Activated CD8-positive, alpha-beta T cell treated with anti-CD3 and anti-CD28 coated beads, Interleukin-2, amount 10 ng/mL, durations not matched to agents 7 days and 5 days (primary cell): ENCODE data around the gene ANKRD61. TPM values are rescaled to one million over a fixed set of nuclear protein-coding genes. Genes with fewer than 3 reads are reported as not detected.

Experiments used
- ATAC-seq: fragments of 150-1000 bp; cut with Tn5 transposase; one replicate; pipeline ENCODE4 v1.10.0; 2021; ENCODE audit warnings: moderate library complexity
- CTCF ChIA-PET: fragments of 350-600 bp; sonication (Branson Sonifier 250); formaldehyde crosslinking; loops from one replicate; lab custom pipeline; 2021; ENCODE audit warnings: antibody characterized with exemption; lab: Charles Lee
- POLR2A ChIA-PET: fragments of 350-600 bp; sonication (Branson Sonifier 250); formaldehyde crosslinking; loops from one replicate; lab custom pipeline; 2021; ENCODE audit warnings: antibody characterized with exemption; lab: Charles Lee
- DNase-seq: peaks from one replicate; pipeline ENCODE4 v3.0.0-alpha.2; 2020
- H3K27ac Mint-ChIP-seq: one replicate; pipeline ENCODE4 v1.8.0; 2021; ENCODE audit warnings: mild to moderate bottlenecking, mixed read lengths
- H3K27me3 Mint-ChIP-seq: one replicate; pipeline ENCODE4 v1.8.0; 2021; ENCODE audit warnings: low read depth, mixed read lengths
- H3K36me3 Mint-ChIP-seq: one replicate; pipeline ENCODE4 v1.8.0; 2021; ENCODE audit warnings: low read depth, mixed read lengths
- H3K4me1 Mint-ChIP-seq: one replicate; pipeline ENCODE4 v1.8.0; 2021; ENCODE audit warnings: low read depth, mixed read lengths
- H3K4me3 Mint-ChIP-seq: one replicate; pipeline ENCODE4 v1.8.0; 2021; ENCODE audit warnings: mild to moderate bottlenecking, mixed read lengths
- H3K9me3 Mint-ChIP-seq: one replicate; pipeline ENCODE4 v1.8.0; 2022; ENCODE audit warnings: mixed read lengths; ENCODE audit not compliant: insufficient read depth
- total RNA-seq, 2 experiments: library from RNA; stranded (reverse); gene quantifications; one replicate each; pipeline ENCODE4 v1.2.3, GENCODE V29; 2021

Gene ANKRD61
- total RNA-seq, 2 experiments from 2014 or later: 0.26 to 0.29 TPM

- H3K4me3 Mint-ChIP-seq: no peak overlapping the region
- ChIA-PET POLR2A (no interaction called here), CTCF (no interaction called here)
- peak overlapping the region; percentile 46 for H3K27ac Mint-ChIP-seq
- H3K27me3 Mint-ChIP-seq: no peaks in the 10 kb centered on the region
- ATAC-seq: no peak
- peaks cover 11% of the 10 kb centered on the region for H3K4me1 Mint-ChIP-seq
- H3K9me3 Mint-ChIP-seq: no peaks in the 10 kb centered on the region
- peaks cover 63% of the 10 kb centered on the region for H3K36me3 Mint-ChIP-seq
- no peak for DNase-seq
Measured at GRCh38 chr7:6016653-6016966, 14.6 kb upstream of the ANKRD61 start.

GRCh38 chr7:6020371-6021286 is 10.5 kb upstream of the ANKRD61 start:
- H3K36me3 Mint-ChIP-seq: peaks cover 79% of the 10 kb centered on the region
- CTCF ChIA-PET: interaction anchor here (1.0 kb wide), 1 partner anchor 86 kb away, joined by 4 read pairs; no protein-coding TSS in a partner anchor

GRCh38 chr7:6022707-6023106 is 8.5 kb upstream of the ANKRD61 start:
- DNase-seq: no peak
- POLR2A ChIA-PET: interaction anchor here (0.6 to 0.7 kb wide), 2 partner anchors 13 to 358 kb away, joined by 3 read pairs; partner anchors contain the start of genes AIMP2 and PMS2
- Mint-ChIP-seq H3K9me3 (no peaks in the 10 kb centered on the region), H3K4me1 (peaks cover 18% of the 10 kb centered on the region), H3K27ac (no peak overlapping the region), H3K36me3 (peaks cover 81% of the 10 kb centered on the region), H3K27me3 (no peaks in the 10 kb centered on the region), H3K4me3 (no peak overlapping the region)
- CTCF ChIA-PET: no interaction called here
- no peak for ATAC-seq

More at GRCh38 chr7:6020371-6021286, 10.5 kb upstream of the ANKRD61 start:
- H3K27me3 Mint-ChIP-seq: no peaks in the 10 kb centered on the region
- POLR2A ChIA-PET: interaction anchor here (1.0 kb wide), 1 partner anchor 13 kb away, joined by 3 read pairs; no protein-coding TSS in a partner anchor
- no peaks in the 10 kb centered on the region for H3K9me3 Mint-ChIP-seq
- no peak for DNase-seq
- peaks cover under 1% of the 10 kb centered on the region for H3K4me1 Mint-ChIP-seq
- H3K4me3 Mint-ChIP-seq: no peak overlapping the region
- ATAC-seq: no peak
- H3K27ac Mint-ChIP-seq: no peak overlapping the region

- H3K9me3 Mint-ChIP-seq: no peaks in the 10 kb centered on the region
- DNase-seq (no peak), ATAC-seq (no peak)
- no peak overlapping the region for H3K4me3 Mint-ChIP-seq
- peaks cover 85% of the 10 kb centered on the region for H3K36me3 Mint-ChIP-seq
- no peaks in the 10 kb centered on the region for H3K27me3 Mint-ChIP-seq
- ChIA-PET CTCF (interaction anchor here (1.6 to 2.9 kb wide), 2 partner anchors 16 to 27 kb away, joined by 3 to 8 read pairs; partner anchors contain the start of genes AIMP2 and PMS2), POLR2A (interaction anchor here (1.6 kb wide), 1 partner anchor 15 kb away, joined by 4 read pairs; the partner anchor contains the start of genes AIMP2 and PMS2)
- H3K4me1 Mint-ChIP-seq: peaks cover 22% of the 10 kb centered on the region
- H3K27ac Mint-ChIP-seq: peak overlapping the region; percentile 16
Measured at GRCh38 chr7:6023974-6024435, 7.2 kb upstream of the ANKRD61 start.

- peak; percentile 86 for DNase-seq
- ATAC-seq: peak; percentile 99
- Mint-ChIP-seq H3K4me3 (peak overlapping the region; percentile 68), H3K36me3 (peaks cover 73% of the 10 kb centered on the region), H3K27ac (peak overlapping the region; percentile 89), H3K27me3 (no peaks in the 10 kb centered on the region), H3K4me1 (peaks cover 25% of the 10 kb centered on the region), H3K9me3 (no peaks in the 10 kb centered on the region)
- CTCF ChIA-PET: interaction anchor here (0.6 to 4.0 kb wide), 11 partner anchors 11 to 298 kb away, joined by 3 to 18 read pairs (median 4); partner anchors contain the start of genes AIMP2 and PMS2
- POLR2A ChIA-PET: interaction anchor here (0.6 kb wide), 1 partner anchor 56 kb away, joined by 3 read pairs; no protein-coding TSS in a partner anchor
Measured at GRCh38 chr7:6026011-6026819, 5.0 kb upstream of the ANKRD61 start.

GRCh38 chr7:6026820-6027311 is 4.3 kb upstream of the ANKRD61 start:
- DNase-seq: no peak
- no peaks in the 10 kb centered on the region for H3K9me3 Mint-ChIP-seq
- H3K4me3 Mint-ChIP-seq: peak overlapping the region; percentile 68
- CTCF ChIA-PET: interaction anchor here (0.7 to 4.0 kb wide), 9 partner anchors 12 to 297 kb away, joined by 3 to 18 read pairs (median 4); no protein-coding TSS in a partner anchor
- no peak for ATAC-seq
- H3K27me3 Mint-ChIP-seq: no peaks in the 10 kb centered on the region
- peak overlapping the region; percentile 89 for H3K27ac Mint-ChIP-seq
- POLR2A ChIA-PET: interaction anchor here (0.7 kb wide), 1 partner anchor 17 kb away, joined by 3 read pairs; no protein-coding TSS in a partner anchor
- peaks cover 25% of the 10 kb centered on the region for H3K4me1 Mint-ChIP-seq
- peaks cover 70% of the 10 kb centered on the region for H3K36me3 Mint-ChIP-seq

- POLR2A ChIA-PET: no interaction called here
- no peaks in the 10 kb centered on the region for H3K9me3 Mint-ChIP-seq
- ATAC-seq: no peak
Measured at GRCh38 chr7:6027806-6028365, 3.3 kb upstream of the ANKRD61 start.

GRCh38 chr7:6028563-6028962 is 2.6 kb upstream of the ANKRD61 start:
- Mint-ChIP-seq H3K4me1 (peaks cover 35% of the 10 kb centered on the region), H3K9me3 (no peaks in the 10 kb centered on the region), H3K27ac (peak overlapping the region; percentile 8), H3K4me3 (no peak overlapping the region), H3K36me3 (peaks cover 62% of the 10 kb centered on the region), H3K27me3 (no peaks in the 10 kb centered on the region)
- ChIA-PET POLR2A (no interaction called here), CTCF (interaction anchor here (3.0 to 4.0 kb wide), 2 partner anchors 18 to 78 kb away, joined by 11 to 18 read pairs; no protein-coding TSS in a partner anchor)
- DNase-seq (no peak), ATAC-seq (no peak)

More at GRCh38 chr7:6027806-6028365, 3.3 kb upstream of the ANKRD61 start:
- no peak overlapping the region for H3K4me3 Mint-ChIP-seq
- peaks cover 32% of the 10 kb centered on the region for H3K4me1 Mint-ChIP-seq
- H3K36me3 Mint-ChIP-seq: peaks cover 65% of the 10 kb centered on the region
- H3K27ac Mint-ChIP-seq: no peak overlapping the region
- no peaks in the 10 kb centered on the region for H3K27me3 Mint-ChIP-seq
- DNase-seq: no peak
- CTCF ChIA-PET: interaction anchor here (1.2 to 4.0 kb wide), 5 partner anchors 13 to 171 kb away, joined by 4 to 18 read pairs (median 5); no protein-coding TSS in a partner anchor

- H3K9me3 Mint-ChIP-seq: no peaks in the 10 kb centered on the region
- ATAC-seq: no peak
- peaks cover 25% of the 10 kb centered on the region for H3K4me1 Mint-ChIP-seq
- no peak overlapping the region for H3K4me3 Mint-ChIP-seq
- CTCF ChIA-PET: interaction anchor here (1.2 to 1.3 kb wide), 2 partner anchors 23 to 25 kb away, joined by 3 read pairs; partner anchors contain the start of genes AIMP2 and PMS2
- POLR2A ChIA-PET: no interaction called here
- H3K36me3 Mint-ChIP-seq: peaks cover 59% of the 10 kb centered on the region
- H3K27me3 Mint-ChIP-seq: no peaks in the 10 kb centered on the region
- H3K27ac Mint-ChIP-seq: peak overlapping the region; percentile 14
- no peak for DNase-seq
Measured at GRCh38 chr7:6031567-6031966, 391 bp downstream of the ANKRD61 start.

GRCh38 chr7:6032167-6032566 is 991 bp downstream of the ANKRD61 start:
- Mint-ChIP-seq H3K36me3 (peaks cover 57% of the 10 kb centered on the region), H3K4me1 (peaks cover 19% of the 10 kb centered on the region), H3K27ac (no peak overlapping the region), H3K27me3 (no peaks in the 10 kb centered on the region), H3K9me3 (no peaks in the 10 kb centered on the region), H3K4me3 (no peak overlapping the region)
- DNase-seq (no peak), ATAC-seq (no peak)
- POLR2A ChIA-PET: no interaction called here
- CTCF ChIA-PET: interaction anchor here (1.2 to 1.3 kb wide), 2 partner anchors 23 to 25 kb away, joined by 3 read pairs; partner anchors contain the start of genes AIMP2 and PMS2
